ENCODE measurements around the gene TSHZ2. TPM values are rescaled to one million over a fixed set of nuclear protein-coding genes. Genes with fewer than 3 reads are reported as not detected.

The TSHZ2 gene
- total RNA-seq, 1 donor from 2014 or later: 12.6 TPM

DNA sequence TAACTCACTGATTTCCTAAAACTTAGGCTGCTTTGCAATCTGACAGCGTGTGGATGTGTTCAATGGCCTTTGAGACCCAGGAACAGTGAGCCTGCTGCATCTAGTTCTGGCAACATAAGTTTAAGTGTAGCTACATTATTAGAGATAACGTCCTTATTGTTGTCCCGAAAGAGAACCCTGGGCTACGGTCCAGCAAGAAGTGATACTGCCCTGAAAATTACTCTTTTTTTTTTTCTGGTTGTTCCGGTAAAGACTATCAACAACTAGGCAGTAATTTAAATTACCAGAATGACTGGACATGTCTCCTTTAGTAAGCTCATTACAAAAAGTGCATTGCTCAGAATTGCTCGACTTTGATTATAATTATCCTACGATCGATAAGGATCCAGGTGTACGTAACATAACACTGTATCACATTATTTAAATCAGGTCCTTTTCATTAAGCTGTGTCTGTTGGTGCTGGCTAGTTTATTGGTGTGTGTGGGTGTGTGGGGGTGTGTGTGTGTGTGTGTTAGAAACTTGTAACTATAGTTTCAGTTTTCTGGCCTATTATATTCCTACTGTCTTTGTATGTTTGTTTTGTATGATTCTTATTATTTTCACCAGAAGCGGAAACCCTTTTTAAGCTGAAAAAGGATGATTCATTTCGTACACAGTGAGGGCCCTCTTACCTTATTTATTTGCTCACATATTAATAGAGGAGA, 3.0 kb downstream of the TSHZ2 start:
- no peaks in the 10 kb centered on the region for H3K4me1 ChIP-seq
- DNase-seq (no peak), ATAC-seq (no peak)
- TF ChIP-seq, protein P1, sequence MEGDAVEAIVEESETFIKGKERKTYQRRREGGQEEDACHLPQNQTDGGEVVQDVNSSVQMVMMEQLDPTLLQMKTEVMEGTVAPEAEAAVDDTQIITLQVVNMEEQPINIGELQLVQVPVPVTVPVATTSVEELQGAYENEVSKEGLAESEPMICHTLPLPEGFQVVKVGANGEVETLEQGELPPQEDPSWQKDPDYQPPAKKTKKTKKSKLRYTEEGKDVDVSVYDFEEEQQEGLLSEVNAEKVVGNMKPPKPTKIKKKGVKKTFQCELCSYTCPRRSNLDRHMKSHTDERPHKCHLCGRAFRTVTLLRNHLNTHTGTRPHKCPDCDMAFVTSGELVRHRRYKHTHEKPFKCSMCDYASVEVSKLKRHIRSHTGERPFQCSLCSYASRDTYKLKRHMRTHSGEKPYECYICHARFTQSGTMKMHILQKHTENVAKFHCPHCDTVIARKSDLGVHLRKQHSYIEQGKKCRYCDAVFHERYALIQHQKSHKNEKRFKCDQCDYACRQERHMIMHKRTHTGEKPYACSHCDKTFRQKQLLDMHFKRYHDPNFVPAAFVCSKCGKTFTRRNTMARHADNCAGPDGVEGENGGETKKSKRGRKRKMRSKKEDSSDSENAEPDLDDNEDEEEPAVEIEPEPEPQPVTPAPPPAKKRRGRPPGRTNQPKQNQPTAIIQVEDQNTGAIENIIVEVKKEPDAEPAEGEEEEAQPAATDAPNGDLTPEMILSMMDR (IDR thresholded peaks at IDR 0.05): no peak
- no peak overlapping the region for H3K27ac ChIP-seq
- H3K9me3 ChIP-seq: no peaks in the 10 kb centered on the region
- H3K4me3 ChIP-seq: peak overlapping the region; percentile 58
- no peaks in the 10 kb centered on the region for H3K36me3 ChIP-seq
- intact Hi-C loops (cut with DNase I): no loop called here
- peaks cover 29% of the 10 kb centered on the region for H3K27me3 ChIP-seq (ENCODE audit: low read depth)

DNA sequence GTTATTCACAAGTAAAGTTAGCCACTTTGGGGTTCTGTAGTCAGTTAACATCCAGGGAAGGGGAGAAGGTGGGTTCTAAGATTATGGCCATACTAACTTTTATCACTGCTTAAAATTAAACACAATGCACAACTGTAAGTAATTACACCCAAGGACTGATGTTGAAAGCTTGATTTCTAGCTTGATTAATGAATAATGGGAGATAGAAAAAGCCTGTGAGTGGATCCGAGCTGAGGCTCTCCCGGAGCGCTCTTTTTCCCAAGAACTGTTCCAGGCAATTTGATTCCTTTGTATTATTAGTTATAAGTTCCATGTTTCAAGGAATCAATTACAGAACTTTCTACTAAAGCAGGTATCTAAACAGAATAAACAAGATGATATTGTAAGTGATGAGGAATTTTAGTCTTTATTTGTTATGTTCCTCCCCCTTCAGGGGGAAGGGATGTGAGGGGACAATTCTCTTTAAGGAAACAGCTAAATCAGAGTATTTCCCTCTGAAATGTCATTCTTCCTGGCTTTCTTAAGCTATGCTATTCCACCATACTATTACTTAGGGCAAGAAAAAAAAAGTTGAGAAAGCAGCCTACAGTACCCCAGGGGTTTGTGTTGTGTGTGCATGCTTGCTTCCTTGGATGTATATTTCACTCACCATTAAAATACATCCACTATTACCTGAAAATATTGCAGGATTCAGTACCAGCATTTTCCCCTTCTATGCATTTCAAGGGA, 3.8 kb downstream of the TSHZ2 start:
- no peak overlapping the region for H3K27ac ChIP-seq
- no peak for ATAC-seq

DNA sequence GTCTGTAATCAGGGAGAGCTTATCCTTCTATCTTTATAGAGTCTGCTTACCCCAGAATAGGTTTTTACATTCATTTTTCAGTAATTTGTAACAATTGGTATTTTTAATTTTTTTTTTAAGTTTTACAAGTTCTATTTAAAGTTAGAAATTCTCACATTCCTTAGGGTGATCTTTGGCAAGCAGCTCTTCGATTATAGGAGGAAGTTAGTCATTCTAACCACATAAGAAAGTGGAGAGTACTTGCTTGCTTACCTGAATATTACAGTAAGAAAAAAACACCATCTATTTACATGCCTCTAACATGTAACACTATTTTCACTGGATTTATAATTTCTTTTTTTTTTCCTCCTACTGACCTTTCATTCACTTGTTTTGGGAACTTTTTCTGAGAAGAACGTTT, 6.7 kb downstream of the TSHZ2 start:
- H3K27me3 ChIP-seq (ENCODE audit: low read depth): peaks cover 5% of the 10 kb centered on the region
- no peaks in the 10 kb centered on the region for H3K36me3 ChIP-seq
- H3K4me1 ChIP-seq: no peaks in the 10 kb centered on the region
- H3K4me3 ChIP-seq: no peak overlapping the region
- DNase-seq (no peak), ATAC-seq (no peak)
- H3K27ac ChIP-seq: no peak overlapping the region
- intact Hi-C loops (cut with DNase I): no loop called here
- TF ChIP-seq, protein P1 (IDR thresholded peaks at IDR 0.05): no peak
- no peaks in the 10 kb centered on the region for H3K9me3 ChIP-seq

More for the DNA sequence above, 3.8 kb downstream of the TSHZ2 start:
- TF ChIP-seq, protein P1 (IDR thresholded peaks at IDR 0.05): no peak
- Histone ChIP-seq H3K4me1 (no peaks in the 10 kb centered on the region), H3K36me3 (no peaks in the 10 kb centered on the region), H3K4me3 (no peak overlapping the region), H3K27me3 (ENCODE audit: low read depth) (peaks cover 25% of the 10 kb centered on the region), H3K9me3 (no peaks in the 10 kb centered on the region)
- intact Hi-C loops (cut with DNase I): no loop called here
- no peak for DNase-seq

DNA sequence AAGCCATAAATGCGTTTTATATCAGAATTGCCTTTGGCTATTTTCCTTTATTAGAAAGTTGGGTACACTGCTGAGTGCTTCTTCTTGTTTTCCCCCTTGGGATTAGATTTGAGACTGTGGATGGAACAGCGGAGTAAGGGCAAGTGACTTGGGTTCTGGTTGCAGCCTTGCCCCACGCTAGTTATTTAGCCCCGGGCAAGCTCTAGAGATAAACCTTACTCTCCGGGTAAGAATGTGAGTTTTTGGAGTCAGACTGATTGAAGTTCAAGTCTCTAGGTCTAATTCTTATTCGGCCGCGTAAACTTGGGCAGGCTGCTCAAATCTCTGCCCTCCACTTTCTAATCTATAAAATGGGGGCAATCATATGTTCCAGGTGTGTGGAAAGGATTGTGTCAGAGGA, 8.9 kb downstream of the TSHZ2 start:
- intact Hi-C loops (cut with DNase I): no loop called here
- Histone ChIP-seq H3K4me3 (no peak overlapping the region), H3K4me1 (no peaks in the 10 kb centered on the region)

DNA sequence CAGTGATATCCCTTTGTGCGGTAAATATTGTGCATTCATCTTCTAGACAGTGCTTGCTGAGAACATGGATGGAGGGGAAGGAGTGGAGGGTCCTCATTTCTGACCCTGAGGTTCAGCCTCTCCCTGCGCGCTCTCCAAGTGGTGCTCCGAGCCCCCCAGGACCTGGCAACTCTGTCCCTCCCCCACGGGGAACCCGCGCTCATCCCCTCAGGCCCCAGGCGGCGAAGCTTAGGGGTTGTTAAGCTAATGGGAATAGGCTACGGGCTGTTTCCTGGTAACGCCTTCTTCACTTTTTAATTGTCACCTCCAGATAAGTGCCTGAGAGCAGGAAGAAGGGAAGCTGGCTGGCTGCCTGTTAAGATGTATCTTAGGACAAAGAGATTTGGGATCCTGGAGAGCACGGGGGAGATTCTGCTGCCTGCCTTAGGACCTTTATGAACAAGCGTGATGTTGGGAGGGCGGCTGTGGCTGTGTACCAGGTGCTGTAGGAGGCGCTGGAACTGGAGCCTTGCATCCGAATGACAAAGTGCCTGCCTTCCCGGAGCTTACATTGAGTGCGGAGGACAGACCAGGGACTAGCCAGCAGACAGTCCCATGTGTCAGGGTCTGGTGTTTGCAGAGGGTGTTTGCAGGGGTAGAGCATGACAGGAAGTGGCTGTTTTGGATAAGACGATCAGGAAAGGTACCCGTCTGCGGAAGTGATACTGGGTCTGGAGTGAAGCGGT, 11.7 kb downstream of the TSHZ2 start:
- H3K27me3 ChIP-seq (ENCODE audit: low read depth): peaks cover 5% of the 10 kb centered on the region
- DNase-seq (no peak), ATAC-seq (no peak)
- no peak overlapping the region for H3K4me3 ChIP-seq
- intact Hi-C loops (cut with DNase I): no loop called here
- no peaks in the 10 kb centered on the region for H3K4me1 ChIP-seq
- H3K9me3 ChIP-seq: no peaks in the 10 kb centered on the region
- TF ChIP-seq, protein P1 (IDR thresholded peaks at IDR 0.05): no peak
- H3K36me3 ChIP-seq: no peaks in the 10 kb centered on the region
- H3K27ac ChIP-seq: no peak overlapping the region

More for the DNA sequence above, 8.9 kb downstream of the TSHZ2 start:
- ATAC-seq: no peak
- no peak for DNase-seq
- no peaks in the 10 kb centered on the region for H3K36me3 ChIP-seq
- no peaks in the 10 kb centered on the region for H3K9me3 ChIP-seq
- no peak overlapping the region for H3K27ac ChIP-seq
- TF ChIP-seq, protein P1 (IDR thresholded peaks at IDR 0.05): no peak
- peaks cover 5% of the 10 kb centered on the region for H3K27me3 ChIP-seq (ENCODE audit: low read depth)
